Measurements from ENCODE around the gene TMEM234.

The TMEM234 gene

GRCh38 chr1:32195972-32196823 lies 26.0 kb downstream of the TMEM234 start:
- Histone ChIP-seq H3K4me1 (ENCODE audit: control insufficient read depth, low read depth, low read length) (peaks cover 17% of the 10 kb centered on the region), H3K36me3 (ENCODE audit: control insufficient read depth, low read depth, low read length) (peaks cover 70% of the 10 kb centered on the region), H3K9me3 (ENCODE audit: control insufficient read depth, low read depth, low read length) (no peaks in the 10 kb centered on the region), H3K27me3 (ENCODE audit: control insufficient read depth, insufficient read depth, low read length) (no peaks in the 10 kb centered on the region), H3K4me3 (ENCODE audit: low read length) (no peak overlapping the region), H3K27ac (ENCODE audit: low read length) (no peak overlapping the region), H3K9ac (ENCODE audit: low read length) (no peak overlapping the region)

- Histone ChIP-seq H3K9me3 (ENCODE audit: control insufficient read depth, low read depth, low read length) (no peaks in the 10 kb centered on the region), H3K36me3 (ENCODE audit: control insufficient read depth, low read depth, low read length) (peaks cover 76% of the 10 kb centered on the region), H3K27ac (ENCODE audit: low read length) (no peak overlapping the region), H3K4me1 (ENCODE audit: control insufficient read depth, low read depth, low read length) (peaks cover 16% of the 10 kb centered on the region), H3K9ac (ENCODE audit: low read length) (no peak overlapping the region), H3K4me3 (ENCODE audit: low read length) (no peak overlapping the region), H3K27me3 (ENCODE audit: control insufficient read depth, insufficient read depth, low read length) (no peaks in the 10 kb centered on the region)
These were observed 26.6 kb downstream of the TMEM234 start for GRCh38 chr1:32195531-32195930.

GRCh38 chr1:32194984-32195383 lies 27.2 kb downstream of the TMEM234 start:
- H3K9ac ChIP-seq (ENCODE audit: low read length): no peak overlapping the region
- H3K9me3 ChIP-seq (ENCODE audit: control insufficient read depth, low read depth, low read length): no peaks in the 10 kb centered on the region
- no peaks in the 10 kb centered on the region for H3K27me3 ChIP-seq (ENCODE audit: control insufficient read depth, insufficient read depth, low read length)
- H3K27ac ChIP-seq (ENCODE audit: low read length): no peak overlapping the region
- H3K36me3 ChIP-seq (ENCODE audit: control insufficient read depth, low read depth, low read length): peaks cover 82% of the 10 kb centered on the region
- no peak overlapping the region for H3K4me3 ChIP-seq (ENCODE audit: low read length)
- peaks cover 13% of the 10 kb centered on the region for H3K4me1 ChIP-seq (ENCODE audit: control insufficient read depth, low read depth, low read length)

GRCh38 chr1:32192220-32192948 lies 29.8 kb downstream of the TMEM234 start:
- Histone ChIP-seq H3K9me3 (ENCODE audit: control insufficient read depth, low read depth, low read length) (no peaks in the 10 kb centered on the region), H3K4me1 (ENCODE audit: control insufficient read depth, low read depth, low read length) (no peaks in the 10 kb centered on the region), H3K4me3 (ENCODE audit: low read length) (no peak overlapping the region), H3K27ac (ENCODE audit: low read length) (no peak overlapping the region), H3K27me3 (ENCODE audit: control insufficient read depth, insufficient read depth, low read length) (no peaks in the 10 kb centered on the region), H3K36me3 (ENCODE audit: control insufficient read depth, low read depth, low read length) (peaks cover 98% of the 10 kb centered on the region), H3K9ac (ENCODE audit: low read length) (no peak overlapping the region)

GRCh38 chr1:32187850-32188249 lies 34.3 kb downstream of the TMEM234 start:
- H3K4me1 ChIP-seq (ENCODE audit: control insufficient read depth, low read depth, low read length): no peaks in the 10 kb centered on the region
- H3K9me3 ChIP-seq (ENCODE audit: control insufficient read depth, low read depth, low read length): no peaks in the 10 kb centered on the region
- H3K4me3 ChIP-seq (ENCODE audit: low read length): no peak overlapping the region
- H3K36me3 ChIP-seq (ENCODE audit: control insufficient read depth, low read depth, low read length): peaks cover 81% of the 10 kb centered on the region
- no peaks in the 10 kb centered on the region for H3K27me3 ChIP-seq (ENCODE audit: control insufficient read depth, insufficient read depth, low read length)
- H3K27ac ChIP-seq (ENCODE audit: low read length): no peak overlapping the region
- H3K9ac ChIP-seq (ENCODE audit: low read length): no peak overlapping the region

- Histone ChIP-seq H3K9me3 (ENCODE audit: control insufficient read depth, low read depth, low read length) (no peaks in the 10 kb centered on the region), H3K4me1 (ENCODE audit: control insufficient read depth, low read depth, low read length) (no peaks in the 10 kb centered on the region), H3K36me3 (ENCODE audit: control insufficient read depth, low read depth, low read length) (peaks cover 79% of the 10 kb centered on the region), H3K27ac (ENCODE audit: low read length) (no peak overlapping the region), H3K27me3 (ENCODE audit: control insufficient read depth, insufficient read depth, low read length) (no peaks in the 10 kb centered on the region), H3K9ac (ENCODE audit: low read length) (no peak overlapping the region), H3K4me3 (ENCODE audit: low read length) (no peak overlapping the region)
These were observed 35.7 kb downstream of the TMEM234 start for GRCh38 chr1:32186491-32186890.

GRCh38 chr1:32186077-32186476 lies 36.1 kb downstream of the TMEM234 start:
- H3K4me1 ChIP-seq (ENCODE audit: control insufficient read depth, low read depth, low read length): peaks cover 1% of the 10 kb centered on the region
- H3K27ac ChIP-seq (ENCODE audit: low read length): no peak overlapping the region
- no peaks in the 10 kb centered on the region for H3K27me3 ChIP-seq (ENCODE audit: control insufficient read depth, insufficient read depth, low read length)
- H3K4me3 ChIP-seq (ENCODE audit: low read length): no peak overlapping the region
- peaks cover 79% of the 10 kb centered on the region for H3K36me3 ChIP-seq (ENCODE audit: control insufficient read depth, low read depth, low read length)
- no peaks in the 10 kb centered on the region for H3K9me3 ChIP-seq (ENCODE audit: control insufficient read depth, low read depth, low read length)
- H3K9ac ChIP-seq (ENCODE audit: low read length): no peak overlapping the region

GRCh38 chr1:32184650-32185049 lies 37.5 kb downstream of the TMEM234 start:
- Histone ChIP-seq H3K9me3 (ENCODE audit: control insufficient read depth, low read depth, low read length) (no peaks in the 10 kb centered on the region), H3K9ac (ENCODE audit: low read length) (no peak overlapping the region), H3K4me1 (ENCODE audit: control insufficient read depth, low read depth, low read length) (peaks cover 7% of the 10 kb centered on the region), H3K27me3 (ENCODE audit: control insufficient read depth, insufficient read depth, low read length) (no peaks in the 10 kb centered on the region), H3K27ac (ENCODE audit: low read length) (no peak overlapping the region), H3K36me3 (ENCODE audit: control insufficient read depth, low read depth, low read length) (peaks cover 68% of the 10 kb centered on the region), H3K4me3 (ENCODE audit: low read length) (no peak overlapping the region)

- Histone ChIP-seq H3K9me3 (ENCODE audit: control insufficient read depth, low read depth, low read length) (no peaks in the 10 kb centered on the region), H3K27ac (ENCODE audit: low read length) (no peak overlapping the region), H3K36me3 (ENCODE audit: control insufficient read depth, low read depth, low read length) (peaks cover 43% of the 10 kb centered on the region), H3K9ac (ENCODE audit: low read length) (no peak overlapping the region), H3K4me1 (ENCODE audit: control insufficient read depth, low read depth, low read length) (peaks cover 15% of the 10 kb centered on the region), H3K4me3 (ENCODE audit: low read length) (no peak overlapping the region), H3K27me3 (ENCODE audit: control insufficient read depth, insufficient read depth, low read length) (no peaks in the 10 kb centered on the region)
These were observed 40.1 kb downstream of the TMEM234 start for GRCh38 chr1:32182060-32182459.

- H3K9ac ChIP-seq (ENCODE audit: low read length): no peak overlapping the region
- no peak overlapping the region for H3K27ac ChIP-seq (ENCODE audit: low read length)
- no peaks in the 10 kb centered on the region for H3K9me3 ChIP-seq (ENCODE audit: control insufficient read depth, low read depth, low read length)
These were observed 40.6 kb downstream of the TMEM234 start for GRCh38 chr1:32181563-32181962.

GRCh38 chr1:32181065-32181464 lies 41.1 kb downstream of the TMEM234 start:
- no peaks in the 10 kb centered on the region for H3K9me3 ChIP-seq (ENCODE audit: control insufficient read depth, low read depth, low read length)
- no peak overlapping the region for H3K27ac ChIP-seq (ENCODE audit: low read length)
- peaks cover 15% of the 10 kb centered on the region for H3K4me1 ChIP-seq (ENCODE audit: control insufficient read depth, low read depth, low read length)
- peaks cover 35% of the 10 kb centered on the region for H3K36me3 ChIP-seq (ENCODE audit: control insufficient read depth, low read depth, low read length)
- no peaks in the 10 kb centered on the region for H3K27me3 ChIP-seq (ENCODE audit: control insufficient read depth, insufficient read depth, low read length)
- H3K4me3 ChIP-seq (ENCODE audit: low read length): peak overlapping the region; percentile 93
- no peak overlapping the region for H3K9ac ChIP-seq (ENCODE audit: low read length)

More at GRCh38 chr1:32181563-32181962, 40.6 kb downstream of the TMEM234 start:
- Histone ChIP-seq H3K36me3 (ENCODE audit: control insufficient read depth, low read depth, low read length) (peaks cover 40% of the 10 kb centered on the region), H3K27me3 (ENCODE audit: control insufficient read depth, insufficient read depth, low read length) (no peaks in the 10 kb centered on the region), H3K4me1 (ENCODE audit: control insufficient read depth, low read depth, low read length) (peaks cover 15% of the 10 kb centered on the region), H3K4me3 (ENCODE audit: low read length) (no peak overlapping the region)
